T-helper 17 cell (primary cell): Measurements from ENCODE around the gene REXO5. TPM values are rescaled to one million over a fixed set of nuclear protein-coding genes. Genes with fewer than 3 reads are reported as not detected.
A peak's percentile ranks its signal among the peaks of the same experiment; 100 is the strongest.

Source experiments
- ATAC-seq: fragments of 150-1000 bp; cut with Tn5 transposase; 2 replicates; pipeline ENCODE4 v1.10.0; 2021; ENCODE audit warnings: mild to moderate bottlenecking, moderate library complexity
- DNase-seq, 3 donors: peaks; one replicate each; pipeline versions ENCODE4 v3.0.0 to v3.0.0-alpha.2; 2020 to 2021
- H3K9me3 ChIP-seq: one replicate; pipeline ENCODE4 v1.7.0; 2013; ENCODE audit warnings: low read length, mild to moderate bottlenecking; ENCODE audit not compliant: control insufficient read depth, poor library complexity, severe bottlenecking
- H3K27ac Mint-ChIP-seq: one replicate; pipeline ENCODE4 v1.8.0; 2022; ENCODE audit warnings: mild to moderate bottlenecking, moderate library complexity, mixed read lengths
- H3K27me3 Mint-ChIP-seq: one replicate; pipeline ENCODE4 v1.8.0; 2022; ENCODE audit warnings: mixed read lengths
- H3K36me3 Mint-ChIP-seq: one replicate; pipeline ENCODE4 v1.8.0; 2022; ENCODE audit warnings: low read depth, mixed read lengths
- H3K4me1 Mint-ChIP-seq: one replicate; pipeline ENCODE4 v1.8.0; 2022; ENCODE audit warnings: mild to moderate bottlenecking, mixed read lengths
- H3K4me3 Mint-ChIP-seq: one replicate; pipeline ENCODE4 v1.8.0; 2022; ENCODE audit warnings: mild to moderate bottlenecking, moderate library complexity, mixed read lengths
- total RNA-seq, 4 donors: library from RNA in 2 of 4; stranded (reverse) in 2 of 4; gene quantifications; one replicate each; pipeline ENCODE4 v1.2.3 and lab custom pipeline; 2022 to 2026

Gene REXO5
- total RNA-seq, 2 donors from 2014 or later, result 1.6 TPM; not detected in 1

DNA sequence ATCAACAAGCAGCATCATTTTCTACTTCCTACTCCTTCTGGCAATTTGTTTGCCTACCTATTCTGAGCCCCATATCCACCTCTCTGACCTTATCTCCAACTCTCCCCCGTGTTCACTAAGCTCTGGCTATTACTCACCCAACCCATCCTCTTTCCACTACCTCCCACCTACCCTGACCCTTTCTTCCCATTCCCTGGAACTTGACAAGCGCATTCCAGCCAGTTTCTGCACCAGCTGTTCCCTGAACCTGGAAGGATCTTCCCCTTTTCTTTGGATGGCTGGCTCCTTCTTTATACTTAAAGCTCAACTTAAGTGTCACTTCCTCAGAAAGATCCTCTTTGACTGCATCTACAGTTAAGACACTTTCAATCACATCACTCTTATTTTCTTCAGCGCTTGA, 91.6 kb downstream of the REXO5 start:
- DNase-seq (no peak), ATAC-seq (no peak)
- H3K4me3 Mint-ChIP-seq, result no peak overlapping the region
- peaks cover 3% of the 10 kb centered on the region for H3K36me3 Mint-ChIP-seq
- peak overlapping the region; percentile 29 for H3K27ac Mint-ChIP-seq
- peaks cover 49% of the 10 kb centered on the region for H3K4me1 Mint-ChIP-seq
- H3K27me3 Mint-ChIP-seq, result no peaks in the 10 kb centered on the region
- H3K9me3 ChIP-seq, result no peaks in the 10 kb centered on the region

DNA sequence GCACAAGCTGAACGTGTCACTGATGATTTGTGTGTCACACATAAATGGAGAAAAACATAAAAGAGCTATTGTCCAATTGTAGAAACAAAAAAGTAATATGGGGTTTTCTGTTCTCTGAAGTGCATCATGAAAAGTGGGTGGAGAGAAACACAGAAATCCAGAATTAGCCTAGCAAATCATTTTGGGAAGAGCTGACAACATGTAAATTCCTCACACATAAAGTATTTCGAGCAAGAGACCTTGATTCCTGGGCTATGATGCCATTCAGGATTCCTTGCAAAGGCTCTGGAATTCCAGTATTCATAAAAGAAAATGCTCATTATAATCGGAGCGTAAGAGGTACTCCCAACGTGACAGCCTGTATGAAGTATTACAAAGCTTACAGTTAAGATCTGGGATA, 92.7 kb downstream of the REXO5 start:
- no peak for DNase-seq
- Mint-ChIP-seq H3K4me3 (peak overlapping the region; percentile 97), H3K27ac (peak overlapping the region; percentile 97), H3K4me1 (peaks cover 52% of the 10 kb centered on the region), H3K27me3 (no peaks in the 10 kb centered on the region), H3K36me3 (peaks cover 3% of the 10 kb centered on the region)
- H3K9me3 ChIP-seq, result no peaks in the 10 kb centered on the region
- no peak for ATAC-seq

Other genes with a start within 250 kb of the REXO5 start
- not detected for gene ACSM2B, start 230.2 kb upstream of the REXO5 start, total RNA-seq
- 1 to 10 TPM in 1 of 2 donors, under 1 TPM in 1; 0.78 to 1.4 TPM for gene ACSM1, start 108.8 kb upstream of the REXO5 start, total RNA-seq
- 10 to 100 TPM; 82.9 to 87.0 TPM for gene THUMPD1, start 64.7 kb upstream of the REXO5 start, total RNA-seq
- 1 to 10 TPM; 5.1 to 6.6 TPM for gene ACSM3, start 42.5 kb upstream of the REXO5 start, total RNA-seq
- 1 to 10 TPM; 2.1 to 2.3 TPM for gene ERI2, start 55 bp upstream of the REXO5 start, total RNA-seq
- gene DCUN1D3, start 93.8 kb downstream of the REXO5 start, total RNA-seq, result 1 to 10 TPM; 3.9 to 4.0 TPM
- 10 to 100 TPM; 15.0 to 20.1 TPM for gene LYRM1, start 94.2 kb downstream of the REXO5 start, total RNA-seq